Keratinocyte (primary cell): ENCODE data around the gene GRAMD1A.

Source experiments
- CTCF ChIP-seq, 3 experiments: IDR thresholded peaks in 1 of 3; conservative IDR thresholded peaks in 1 of 3; optimal IDR thresholded peaks in 1 of 3; 2 replicates in 2 of 3; 3 replicates in 1 of 3; pipeline versions ENCODE3 to v1.5.1; 2011; ENCODE audit warnings: low read length in 3 of 3, mild to moderate bottlenecking in 3 of 3, moderate library complexity in 2 of 3, control low read depth in 1 of 3, inconsistent platforms in 1 of 3; ENCODE audit not compliant: insufficient read depth in 2 of 3; ENCODE audit errors: extremely low read depth in 1 of 3
- EZH2 ChIP-seq: IDR thresholded peaks from one replicate; pipeline ENCODE4 v1.6.1; 2012; ENCODE audit warnings: inconsistent platforms, mild to moderate bottlenecking, low read length, moderate library complexity

DNA sequence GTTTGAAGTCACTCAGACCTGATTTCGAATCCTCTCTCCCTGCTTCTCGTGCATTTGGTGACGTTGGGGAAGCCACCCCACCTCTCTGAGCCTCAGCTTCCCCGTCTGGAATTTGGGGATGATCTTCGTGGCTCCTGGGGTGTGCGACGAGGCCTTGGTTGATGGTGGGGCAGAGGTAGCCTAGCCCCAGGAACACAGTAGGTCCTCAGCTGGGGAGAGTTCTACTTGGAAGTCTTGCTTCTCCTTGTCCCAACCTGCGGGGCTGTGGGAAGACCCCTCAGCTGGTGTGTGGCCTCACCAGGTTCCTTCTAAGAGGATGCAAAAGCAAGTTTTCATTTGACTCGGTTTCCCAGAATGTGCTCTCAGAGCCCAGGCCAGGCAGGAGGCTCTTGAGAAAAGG is 54.5 kb downstream of the GRAMD1A start:
- TF ChIP-seq EZH2 (no peak), CTCF (optimal IDR thresholded peaks at IDR 0.05 in 1 of 3, IDR thresholded peaks at IDR 0.05 in 1 of 3, conservative IDR thresholded peaks at IDR 0.05 in 1 of 3; ENCODE audit: extremely low read depth in 1 of 3, insufficient read depth in 2 of 3, low read length in 3 of 3) (no peak)
